K562 (cell line): ENCODE results near the gene PRSS50.

ENCODE experiments used
- EZH2 ChIP-seq: IDR thresholded peaks from 2 replicates; pipeline ENCODE4 v1.6.1; 2012; ENCODE audit warnings: low read depth, mild to moderate bottlenecking, inconsistent platforms, low read length, borderline replicate concordance
- MECOM ChIP-seq: fragments of 250-450 bp; sonication (Bioruptor Pico); IDR thresholded peaks from 2 replicates; pipeline ENCODE4 v1.8.0; 2022; ENCODE audit warnings: inconsistent platforms
- POLR2AphosphoS2 ChIP-seq: IDR thresholded peaks from 2 replicates; pipeline ENCODE4 v1.6.1; 2012; ENCODE audit warnings: low read length, improper control_type of control experiment
- RAD21 ChIP-seq, 2 experiments: fragments of 250-450 bp in 1 of 2; fragments of 450-650 bp in 1 of 2; sonication (Bioruptor Pico) in 1 of 2; formaldehyde crosslinking in 1 of 2; IDR thresholded peaks in 1 of 2; conservative IDR thresholded peaks in 1 of 2; 2 replicates each; pipeline versions ENCODE4 v1.4.0 to v1.8.0; 2020 to 2022; ENCODE audit warnings: mild to moderate bottlenecking in 2 of 2, moderate library complexity in 1 of 2
- ZKSCAN1 ChIP-seq: fragments of 150-350 bp; IDR thresholded peaks from 2 replicates; pipeline ENCODE4 v1.6.1; 2016; ENCODE audit warnings: low read depth, low read length
- ZNF780A ChIP-seq: fragments of 250-450 bp; sonication (Bioruptor Pico); IDR thresholded peaks from 2 replicates; pipeline ENCODE4 v1.5.0; 2021; ENCODE audit warnings: mild to moderate bottlenecking
- TF ChIP-seq, protein P1 (sequence below): sonication (generic); formaldehyde crosslinking; IDR thresholded peaks from 2 replicates; pipeline ENCODE4 v1.8.0; 2022; ENCODE audit warnings: mild to moderate bottlenecking, missing genetic modification reagents
- TF ChIP-seq, protein P2 (sequence below), 3 experiments: IDR thresholded peaks in 2 of 3; conservative IDR thresholded peaks in 1 of 3; 2 replicates each; pipeline ENCODE4 v1.5.1; 2011 to 2012; ENCODE audit warnings: low read length in 3 of 3, mild to moderate bottlenecking in 3 of 3, control low read depth in 2 of 3, improper control_type of control experiment in 1 of 3, inconsistent platforms in 1 of 3, low read depth in 1 of 3, mixed read lengths in 1 of 3, moderate library complexity in 1 of 3; ENCODE audit not compliant: insufficient read depth in 2 of 3
- TF ChIP-seq, protein P3 (sequence below), 2 experiments: IDR thresholded peaks; 2 replicates each; pipeline ENCODE4 v1.6.1; 2011; ENCODE audit warnings: borderline replicate concordance in 1 of 2, control low read depth in 1 of 2, low read depth in 1 of 2, low read length in 1 of 2, mild to moderate bottlenecking in 1 of 2, mixed read lengths in 1 of 2, moderate library complexity in 1 of 2; ENCODE audit not compliant: insufficient read depth in 1 of 2, insufficient read length in 1 of 2, poor library complexity in 1 of 2, severe bottlenecking in 1 of 2; ENCODE audit errors: extremely low read depth in 1 of 2

DNA sequence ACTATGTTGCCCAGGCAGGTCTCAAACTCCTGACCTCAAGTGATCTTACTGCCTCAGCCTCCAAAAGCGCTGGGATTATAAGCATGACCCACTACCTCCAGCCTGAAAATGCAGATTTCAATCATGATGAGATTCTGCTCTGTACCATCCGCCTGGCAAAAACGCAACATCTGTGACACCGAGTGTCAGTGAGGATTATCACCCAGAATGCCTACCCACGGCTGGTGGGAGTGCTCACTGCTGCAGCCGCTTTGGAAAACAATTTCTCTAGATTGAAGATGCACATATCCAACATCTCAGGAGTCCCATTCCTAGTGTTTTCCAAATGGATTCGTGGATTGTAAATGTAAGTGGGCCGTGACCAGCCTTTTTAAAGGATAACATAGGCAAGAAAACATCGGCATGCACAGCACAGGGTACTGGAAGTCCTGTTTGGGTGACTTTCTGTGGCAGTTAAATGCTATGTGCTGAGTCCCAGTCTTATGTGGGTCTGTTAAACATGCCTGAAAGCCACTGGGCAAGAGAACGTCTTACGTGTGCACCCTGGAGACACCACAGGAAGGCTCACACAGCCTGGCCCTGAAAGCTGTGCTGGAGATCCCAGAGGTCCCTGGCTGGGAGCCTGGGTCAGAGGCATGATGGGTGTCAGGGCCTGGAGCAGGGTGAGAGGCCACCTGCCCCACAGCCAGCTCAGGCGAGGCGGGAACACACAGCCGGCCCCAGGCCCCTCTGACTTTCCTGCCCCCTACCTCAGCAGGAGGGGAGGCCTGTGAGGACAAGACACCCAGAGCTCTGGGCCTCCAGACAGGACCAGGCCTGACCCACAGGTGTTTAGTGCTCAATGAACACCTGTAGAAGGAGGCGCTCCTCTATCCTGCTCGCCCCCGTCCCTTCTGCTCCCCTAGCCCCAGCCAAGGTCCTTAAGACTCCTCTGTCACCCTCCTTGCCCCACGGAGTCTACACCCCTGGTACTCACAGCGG, 918 bp downstream of the PRSS50 start:
- TF ChIP-seq EZH2 = no peak
- TF ChIP-seq, protein P1, sequence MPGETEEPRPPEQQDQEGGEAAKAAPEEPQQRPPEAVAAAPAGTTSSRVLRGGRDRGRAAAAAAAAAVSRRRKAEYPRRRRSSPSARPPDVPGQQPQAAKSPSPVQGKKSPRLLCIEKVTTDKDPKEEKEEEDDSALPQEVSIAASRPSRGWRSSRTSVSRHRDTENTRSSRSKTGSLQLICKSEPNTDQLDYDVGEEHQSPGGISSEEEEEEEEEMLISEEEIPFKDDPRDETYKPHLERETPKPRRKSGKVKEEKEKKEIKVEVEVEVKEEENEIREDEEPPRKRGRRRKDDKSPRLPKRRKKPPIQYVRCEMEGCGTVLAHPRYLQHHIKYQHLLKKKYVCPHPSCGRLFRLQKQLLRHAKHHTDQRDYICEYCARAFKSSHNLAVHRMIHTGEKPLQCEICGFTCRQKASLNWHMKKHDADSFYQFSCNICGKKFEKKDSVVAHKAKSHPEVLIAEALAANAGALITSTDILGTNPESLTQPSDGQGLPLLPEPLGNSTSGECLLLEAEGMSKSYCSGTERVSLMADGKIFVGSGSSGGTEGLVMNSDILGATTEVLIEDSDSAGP (CRISPR knock-in tag) = no peak
- TF ChIP-seq ZKSCAN1 = no peak
- TF ChIP-seq POLR2AphosphoS2 = no peak
- no peak for TF ChIP-seq MECOM (CRISPR knock-in tag)
- TF ChIP-seq, protein P2, sequence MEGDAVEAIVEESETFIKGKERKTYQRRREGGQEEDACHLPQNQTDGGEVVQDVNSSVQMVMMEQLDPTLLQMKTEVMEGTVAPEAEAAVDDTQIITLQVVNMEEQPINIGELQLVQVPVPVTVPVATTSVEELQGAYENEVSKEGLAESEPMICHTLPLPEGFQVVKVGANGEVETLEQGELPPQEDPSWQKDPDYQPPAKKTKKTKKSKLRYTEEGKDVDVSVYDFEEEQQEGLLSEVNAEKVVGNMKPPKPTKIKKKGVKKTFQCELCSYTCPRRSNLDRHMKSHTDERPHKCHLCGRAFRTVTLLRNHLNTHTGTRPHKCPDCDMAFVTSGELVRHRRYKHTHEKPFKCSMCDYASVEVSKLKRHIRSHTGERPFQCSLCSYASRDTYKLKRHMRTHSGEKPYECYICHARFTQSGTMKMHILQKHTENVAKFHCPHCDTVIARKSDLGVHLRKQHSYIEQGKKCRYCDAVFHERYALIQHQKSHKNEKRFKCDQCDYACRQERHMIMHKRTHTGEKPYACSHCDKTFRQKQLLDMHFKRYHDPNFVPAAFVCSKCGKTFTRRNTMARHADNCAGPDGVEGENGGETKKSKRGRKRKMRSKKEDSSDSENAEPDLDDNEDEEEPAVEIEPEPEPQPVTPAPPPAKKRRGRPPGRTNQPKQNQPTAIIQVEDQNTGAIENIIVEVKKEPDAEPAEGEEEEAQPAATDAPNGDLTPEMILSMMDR (IDR thresholded peaks at IDR 0.05 in 2 of 3, conservative IDR thresholded peaks at IDR 0.05 in 1 of 3; ENCODE audit: insufficient read depth in 2 of 3, low read depth in 1 of 3, low read length in 3 of 3) = no peak
- TF ChIP-seq ZNF780A (CRISPR knock-in tag) = no peak
- TF ChIP-seq, protein P3, sequence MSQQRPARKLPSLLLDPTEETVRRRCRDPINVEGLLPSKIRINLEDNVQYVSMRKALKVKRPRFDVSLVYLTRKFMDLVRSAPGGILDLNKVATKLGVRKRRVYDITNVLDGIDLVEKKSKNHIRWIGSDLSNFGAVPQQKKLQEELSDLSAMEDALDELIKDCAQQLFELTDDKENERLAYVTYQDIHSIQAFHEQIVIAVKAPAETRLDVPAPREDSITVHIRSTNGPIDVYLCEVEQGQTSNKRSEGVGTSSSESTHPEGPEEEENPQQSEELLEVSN (IDR thresholded peaks at IDR 0.05; ENCODE audit: borderline replicate concordance in 1 of 2, extremely low read depth in 1 of 2, insufficient read depth in 1 of 2, insufficient read length in 1 of 2, low read depth in 1 of 2, low read length in 1 of 2, poor library complexity in 1 of 2, severe bottlenecking in 1 of 2) = no peak
- TF ChIP-seq RAD21 (CRISPR knock-in tag; conservative IDR thresholded peaks at IDR 0.05 in 1 of 2, IDR thresholded peaks at IDR 0.05 in 1 of 2) = no peak
